Psoas muscle (tissue), 8 donors: ENCODE results near the gene RNH1. TPM values are rescaled to one million over a fixed set of nuclear protein-coding genes. Genes with fewer than 3 reads are reported as not detected.
A peak's percentile ranks its signal among the peaks of the same experiment; 100 is the strongest.

ENCODE experiments used
- ATAC-seq, 4 donors: fragments of 200-7000 bp; cut with Tn5 transposase; one replicate each; pipeline ENCODE4 v1.9.1; 2020; ENCODE audit warnings: moderate library complexity in 3 of 4, mild to moderate bottlenecking in 2 of 4
- DNase-seq, 2 donors: peaks; one replicate each; pipeline ENCODE4 v3.0.0-alpha.2; 2020
- H3K27ac ChIP-seq: fragments of 200-600 bp; one replicate; pipeline ENCODE4 v1.8.0; 2022
- H3K27me3 ChIP-seq, 3 donors: fragments of 200-600 bp in 1 of 3; one replicate each; pipeline versions ENCODE4 v1.6.1 to v1.8.0; 2013 to 2022; ENCODE audit warnings: low read length in 2 of 3, mild to moderate bottlenecking in 2 of 3, moderate library complexity in 1 of 3; ENCODE audit not compliant: insufficient read depth in 3 of 3
- H3K36me3 ChIP-seq, 2 donors: fragments of 200-600 bp in 1 of 2; one replicate each; pipeline versions ENCODE4 v1.6.1 to v1.8.0; 2013 to 2022; ENCODE audit warnings: low read depth in 1 of 2, mild to moderate bottlenecking in 1 of 2, moderate library complexity in 1 of 2; ENCODE audit not compliant: insufficient read depth in 1 of 2
- H3K4me1 ChIP-seq: fragments of 200-600 bp; one replicate; pipeline ENCODE4 v1.8.0; 2022
- H3K4me3 ChIP-seq: fragments of 200-600 bp; one replicate; pipeline ENCODE4 v1.8.0; 2022; ENCODE audit warnings: mild to moderate bottlenecking
- H3K9me3 ChIP-seq: fragments of 200-600 bp; one replicate; pipeline ENCODE4 v1.8.0; 2022
- CTCF ChIP-seq: fragments of 200-600 bp; IDR thresholded peaks from one replicate; pipeline ENCODE4 v1.8.0; 2022; ENCODE audit warnings: antibody characterized with exemption
- WGBS, 3 donors: extraction: QIAGEN DNeasy Blood & Tissue Kit; methylation state at CpG; one replicate each; pipeline versions ENCODE4 v1.1.6 to v1.1.7; 2013; 5-methylcytosine and 5-hydroxymethylcytosine counted together
- intact Hi-C, 2 donors: fragments of 100-400 bp; cut with DNase I; formaldehyde crosslinking; loops; one replicate each; pipeline versions ENCODE4 v1.11.0 to v1.14.2; 2022
- polyA plus RNA-seq, 3 donors: library from polyadenylated mRNA; stranded (reverse); fragments of 200-250 nt; gene quantifications; one replicate each; pipeline ENCODE4 v1.2.3, GENCODE V29; 2013
- total RNA-seq, 4 donors: library from RNA; stranded (reverse); fragmentation: NEBNext Ultra II Directional in 2 of 4; extraction: Animal tissue kit (Norgen Biotek cat#: 25700) in 2 of 4; gene quantifications; one replicate each; pipeline versions ENCODE4 v1.2.1 to v1.2.4, GENCODE V29; 2021 to 2023
- donor health status: healthy with polysubstance abuse.
- donor health status: DM: no; HTN: no; CAD: no; lungs with moderate emphysema.
- donor health status: Bipolar disorder and iron deficiency.
- donor health status: healthy.
- donor health status: DM: yes; HTN: yes; CAD: no.
- donor health status: DM: no; HTN: no; CAD: no.
- donor health status: DM: no; HTN: no; CAD: no.
- donor health status: DM: yes; HTN: yes; CAD: no.

The RNH1 gene
- total and polyA plus RNA-seq, 7 donors = 103 to 181 (median 106) TPM

GRCh38 chr11:462107-462890 lies 44.7 kb downstream of the RNH1 start:
- intact Hi-C loops = no loop called here
- Histone ChIP-seq H3K4me1 (no peaks in the 10 kb centered on the region), H3K27ac (no peak overlapping the region), H3K27me3 (no peaks in the 10 kb centered on the region), H3K9me3 (no peaks in the 10 kb centered on the region), H3K36me3 (peaks cover 3 to 54% of the 10 kb centered on the region in 2 donors), H3K4me3 (no peak overlapping the region)
- WGBS, 3 donors = 92 to 95% (median 94%) methylated on average over 16 of the region's 16 CpGs
- ATAC-seq (peak in 1 of 4 donors; percentile 22), DNase-seq (peak; percentile 8 to 41)
- no peak for TF ChIP-seq CTCF

GRCh38 chr11:461626-462025 lies 45.4 kb downstream of the RNH1 start:
- Histone ChIP-seq H3K27ac (no peak overlapping the region), H3K4me3 (no peak overlapping the region), H3K36me3 (peaks cover 3 to 56% of the 10 kb centered on the region in 2 donors), H3K4me1 (no peaks in the 10 kb centered on the region), H3K9me3 (no peaks in the 10 kb centered on the region), H3K27me3 (no peaks in the 10 kb centered on the region)
- no peak for TF ChIP-seq CTCF
- DNase-seq (peak in 1 of 2 donors; percentile 4), ATAC-seq (no peak)
- 89 to 96% (median 95%) methylated on average over 9 of the region's 9 CpGs for WGBS, 3 donors
- intact Hi-C loops = no loop called here

GRCh38 chr11:460331-461199 lies 46.5 kb downstream of the RNH1 start:
- ATAC-seq = no peak
- no peak for TF ChIP-seq CTCF

GRCh38 chr11:459511-460220 lies 47.4 kb downstream of the RNH1 start:
- DNase-seq (peak in 1 of 2 donors; percentile 41), ATAC-seq (no peak)
- Histone ChIP-seq H3K27me3 (no peaks in the 10 kb centered on the region), H3K9me3 (no peaks in the 10 kb centered on the region), H3K4me3 (no peak overlapping the region), H3K27ac (no peak overlapping the region), H3K36me3 (peaks cover 3 to 48% of the 10 kb centered on the region in 2 donors), H3K4me1 (no peaks in the 10 kb centered on the region)
- intact Hi-C loops = loop anchor here in 1 of 2 donors (5.0 kb wide), 1 partner anchor 33 kb away; no protein-coding TSS in a partner anchor
- no peak for TF ChIP-seq CTCF
- WGBS, 3 donors = 92 to 93% (median 93%) methylated on average over 24 of the region's 24 CpGs

More at GRCh38 chr11:460331-461199, 46.5 kb downstream of the RNH1 start:
- intact Hi-C loops = no loop called here
- Histone ChIP-seq H3K27ac (no peak overlapping the region), H3K36me3 (peaks cover 3 to 56% of the 10 kb centered on the region in 2 donors), H3K27me3 (no peaks in the 10 kb centered on the region), H3K9me3 (no peaks in the 10 kb centered on the region), H3K4me3 (no peak overlapping the region), H3K4me1 (no peaks in the 10 kb centered on the region)
- WGBS, 3 donors = 92 to 94% (median 93%) methylated on average over 41 of the region's 41 CpGs
- peak in 1 of 2 donors; percentile 40 for DNase-seq
